Activated T-cell treated with anti-CD3 and anti-CD28 coated beads, Interleukin-2, amount 50 U/mL, for 72 hours (primary cell): Measurements from ENCODE around the gene ATP8B1. TPM values are rescaled to one million over a fixed set of nuclear protein-coding genes. Genes with fewer than 3 reads are reported as not detected.

Experiments
- ATAC-seq, 2 donors: fragments of 150-1000 bp; cut with Tn5 transposase; replicated peaks in 1 of 2; 2 replicates each; pipeline ENCODE4 v1.10.0; 2021; ENCODE audit warnings: moderate library complexity in 2 of 2, mild to moderate bottlenecking in 1 of 2
- DNase-seq, 2 donors: peaks; one replicate each; pipeline ENCODE4 v3.0.0; 2021 to 2022; ENCODE audit warnings: mixed read lengths in 1 of 2
- H3K27ac Mint-ChIP-seq: one replicate; pipeline ENCODE4 v1.8.0; 2022; ENCODE audit warnings: mild to moderate bottlenecking, moderate library complexity, mixed read lengths
- H3K27me3 Mint-ChIP-seq: one replicate; pipeline ENCODE4 v1.8.0; 2022; ENCODE audit warnings: low read depth, mixed read lengths
- H3K36me3 Mint-ChIP-seq, 2 donors: one replicate each; pipeline ENCODE4 v1.8.0; 2022; ENCODE audit warnings: mixed read lengths in 2 of 2, mild to moderate bottlenecking in 1 of 2; ENCODE audit not compliant: insufficient read depth in 2 of 2
- H3K4me1 Mint-ChIP-seq: one replicate; pipeline ENCODE4 v1.8.0; 2022; ENCODE audit warnings: low read depth, mixed read lengths
- H3K4me3 Mint-ChIP-seq, 2 donors: one replicate each; pipeline ENCODE4 v1.8.0; 2022; ENCODE audit warnings: mild to moderate bottlenecking in 2 of 2, mixed read lengths in 2 of 2, moderate library complexity in 2 of 2
- H3K9me3 Mint-ChIP-seq, 2 donors: one replicate each; pipeline ENCODE4 v1.8.0; 2022; ENCODE audit warnings: mixed read lengths in 2 of 2
- total RNA-seq, 2 donors: library from RNA; stranded (reverse); gene quantifications; one replicate each; pipeline ENCODE4 v1.2.3, GENCODE V29; 2022

ATP8B1 gene
- total RNA-seq, 2 donors from 2014 or later, result not detected

- no peak overlapping the region for H3K27ac Mint-ChIP-seq
- no peaks in the 10 kb centered on the region for H3K9me3 Mint-ChIP-seq
- DNase-seq, result no peak
- peaks cover 9% of the 10 kb centered on the region for H3K4me1 Mint-ChIP-seq
- no peak for ATAC-seq
- peaks cover 46% of the 10 kb centered on the region for H3K27me3 Mint-ChIP-seq
- H3K36me3 Mint-ChIP-seq, result peaks cover 0 to 1% of the 10 kb centered on the region in 2 donors
- H3K4me3 Mint-ChIP-seq, result no peak overlapping the region
Measured at GRCh38 chr18:57797209-57797651, 5.9 kb downstream of the ATP8B1 start.

- Mint-ChIP-seq H3K4me1 (no peaks in the 10 kb centered on the region), H3K27ac (no peak overlapping the region), H3K36me3 (no peaks in the 10 kb centered on the region), H3K9me3 (no peaks in the 10 kb centered on the region), H3K27me3 (peaks cover 26% of the 10 kb centered on the region), H3K4me3 (no peak overlapping the region)
- no peak for ATAC-seq
- no peak for DNase-seq
Measured at GRCh38 chr18:57794951-57795728, 8.0 kb downstream of the ATP8B1 start.

GRCh38 chr18:57793302-57793986 lies 9.7 kb downstream of the ATP8B1 start:
- Mint-ChIP-seq H3K36me3 (no peaks in the 10 kb centered on the region), H3K27ac (no peak overlapping the region), H3K9me3 (no peaks in the 10 kb centered on the region), H3K4me1 (no peaks in the 10 kb centered on the region), H3K4me3 (no peak overlapping the region), H3K27me3 (peaks cover 16% of the 10 kb centered on the region)
- DNase-seq (no peak), ATAC-seq (no peak)

- Mint-ChIP-seq H3K9me3 (no peaks in the 10 kb centered on the region), H3K4me1 (no peaks in the 10 kb centered on the region), H3K4me3 (no peak overlapping the region), H3K27ac (no peak overlapping the region), H3K27me3 (peaks cover 11% of the 10 kb centered on the region), H3K36me3 (no peaks in the 10 kb centered on the region)
- DNase-seq (no peak), ATAC-seq (no peak)
Measured at GRCh38 chr18:57792631-57793301, 10.3 kb downstream of the ATP8B1 start.

- Mint-ChIP-seq H3K9me3 (no peaks in the 10 kb centered on the region), H3K4me1 (no peaks in the 10 kb centered on the region), H3K27ac (no peak overlapping the region), H3K4me3 (no peak overlapping the region), H3K27me3 (peaks cover 10% of the 10 kb centered on the region), H3K36me3 (no peaks in the 10 kb centered on the region)
- DNase-seq, result no peak
- no peak for ATAC-seq
Measured at GRCh38 chr18:57791911-57792310, 11.2 kb downstream of the ATP8B1 start.

GRCh38 chr18:57791192-57791591 lies 11.9 kb downstream of the ATP8B1 start:
- no peak for ATAC-seq
- H3K27me3 Mint-ChIP-seq, result peaks cover 10% of the 10 kb centered on the region
- H3K4me1 Mint-ChIP-seq, result no peaks in the 10 kb centered on the region
- H3K9me3 Mint-ChIP-seq, result no peaks in the 10 kb centered on the region
- H3K36me3 Mint-ChIP-seq, result no peaks in the 10 kb centered on the region
- H3K27ac Mint-ChIP-seq, result no peak overlapping the region
- H3K4me3 Mint-ChIP-seq, result no peak overlapping the region
- DNase-seq, result no peak

GRCh38 chr18:57790316-57790715 lies 12.8 kb downstream of the ATP8B1 start:
- Mint-ChIP-seq H3K27me3 (peaks cover 10% of the 10 kb centered on the region), H3K4me1 (no peaks in the 10 kb centered on the region), H3K9me3 (no peaks in the 10 kb centered on the region), H3K27ac (no peak overlapping the region), H3K36me3 (no peaks in the 10 kb centered on the region), H3K4me3 (no peak overlapping the region)
- no peak for DNase-seq
- no peak for ATAC-seq

GRCh38 chr18:57789759-57790158 lies 13.4 kb downstream of the ATP8B1 start:
- Mint-ChIP-seq H3K9me3 (no peaks in the 10 kb centered on the region), H3K4me1 (no peaks in the 10 kb centered on the region), H3K27me3 (peaks cover 10% of the 10 kb centered on the region), H3K27ac (no peak overlapping the region), H3K4me3 (no peak overlapping the region), H3K36me3 (no peaks in the 10 kb centered on the region)
- ATAC-seq, result no peak
- no peak for DNase-seq

GRCh38 chr18:57789090-57789489 lies 14.0 kb downstream of the ATP8B1 start:
- no peaks in the 10 kb centered on the region for H3K9me3 Mint-ChIP-seq
- H3K27ac Mint-ChIP-seq, result no peak overlapping the region
- no peaks in the 10 kb centered on the region for H3K36me3 Mint-ChIP-seq
- H3K4me1 Mint-ChIP-seq, result no peaks in the 10 kb centered on the region
- ATAC-seq (no peak), DNase-seq (no peak)
- no peak overlapping the region for H3K4me3 Mint-ChIP-seq
- peaks cover 10% of the 10 kb centered on the region for H3K27me3 Mint-ChIP-seq

GRCh38 chr18:57787068-57787685 lies 15.9 kb downstream of the ATP8B1 start:
- H3K4me1 Mint-ChIP-seq, result no peaks in the 10 kb centered on the region
- no peak overlapping the region for H3K4me3 Mint-ChIP-seq
- no peaks in the 10 kb centered on the region for H3K36me3 Mint-ChIP-seq
- no peaks in the 10 kb centered on the region for H3K9me3 Mint-ChIP-seq
- DNase-seq (no peak), ATAC-seq (no peak)
- H3K27ac Mint-ChIP-seq, result no peak overlapping the region
- H3K27me3 Mint-ChIP-seq, result no peaks in the 10 kb centered on the region

- no peak for ATAC-seq
- Mint-ChIP-seq H3K27me3 (no peaks in the 10 kb centered on the region), H3K9me3 (no peaks in the 10 kb centered on the region), H3K4me3 (no peak overlapping the region), H3K27ac (no peak overlapping the region), H3K4me1 (no peaks in the 10 kb centered on the region), H3K36me3 (no peaks in the 10 kb centered on the region)
- no peak for DNase-seq
Measured at GRCh38 chr18:57785751-57786437, 17.2 kb downstream of the ATP8B1 start.

GRCh38 chr18:57784801-57785114 lies 18.4 kb downstream of the ATP8B1 start:
- Mint-ChIP-seq H3K4me1 (peaks cover 4% of the 10 kb centered on the region), H3K27ac (no peak overlapping the region), H3K9me3 (no peaks in the 10 kb centered on the region), H3K27me3 (no peaks in the 10 kb centered on the region), H3K36me3 (no peaks in the 10 kb centered on the region), H3K4me3 (no peak overlapping the region)
- DNase-seq (no peak), ATAC-seq (no peak)
